PC-3 (cell line): Measurements from ENCODE around the gene AGBL1. TPM values are rescaled to one million over a fixed set of nuclear protein-coding genes. Genes with fewer than 3 reads are reported as not detected.

Source experiments
- ATAC-seq: fragments of 200-7000 bp; cut with Tn5 transposase; 2 replicates; pipeline ENCODE4 v1.9.1; 2020; ENCODE audit warnings: mild to moderate bottlenecking, moderate library complexity
- BruUV-seq: library from RNA; stranded (reverse); fragments of 400-500 nt; replicated peaks from 2 replicates; lab custom pipeline; 2021; lab: Mats Ljungman, UMichigan
- CTCF ChIA-PET: fragments of 300-600 bp; sonication (Branson Sonifier 250); formaldehyde crosslinking; loops from one replicate; lab custom pipeline; 2022; ENCODE audit warnings: antibody characterized with exemption; lab: Charles Lee
- POLR2A ChIA-PET: fragments of 300-600 bp; sonication (Branson Sonifier 250); formaldehyde crosslinking; loops from one replicate; lab custom pipeline; 2022; ENCODE audit warnings: antibody characterized with exemption; ENCODE audit not compliant: unreplicated experiment; lab: Charles Lee
- DNase-seq: peaks from one replicate; pipeline ENCODE4 v3.0.0-alpha.2; 2015
- H2AFZ ChIP-seq: fragments of 300-600 bp; sonication (generic); 2 replicates; pipeline ENCODE4 v1.6.0; 2016; ENCODE audit warnings: antibody characterized with exemption, low read length
- H3F3A ChIP-seq: fragments of 300-600 bp; sonication (generic); one replicate; pipeline ENCODE4 v1.6.0; 2017; ENCODE audit warnings: antibody characterized with exemption, low read length, control low read depth, mild to moderate bottlenecking; ENCODE audit not compliant: unreplicated experiment
- H3K27ac ChIP-seq: fragments of 300-600 bp; sonication (generic); 2 replicates; pipeline ENCODE4 v1.5.1; 2016; ENCODE audit warnings: mild to moderate bottlenecking, low read length
- H3K27me3 ChIP-seq: fragments of 300-600 bp; sonication (generic); 2 replicates; pipeline ENCODE4 v1.6.1; 2016; ENCODE audit warnings: low read length, mixed read lengths
- H3K36me3 ChIP-seq: fragments of 300-600 bp; sonication (generic); 2 replicates; pipeline ENCODE4 v1.6.1; 2016; ENCODE audit warnings: low read depth, mixed run types, low read length, mixed read lengths
- H3K4me1 ChIP-seq: fragments of 300-600 bp; sonication (generic); 2 replicates; pipeline ENCODE4 v1.5.1; 2016; ENCODE audit warnings: low read length; ENCODE audit not compliant: insufficient read depth
- H3K4me2 ChIP-seq: fragments of 300-600 bp; sonication (generic); 2 replicates; pipeline ENCODE4 v1.6.0; 2016; ENCODE audit warnings: low read length
- H3K4me3 ChIP-seq: fragments of 300-600 bp; sonication (generic); 2 replicates; pipeline ENCODE4 v1.5.1; 2016; ENCODE audit warnings: mild to moderate bottlenecking, low read length, mixed read lengths
- H3K79me2 ChIP-seq: fragments of 300-600 bp; sonication (generic); 2 replicates; pipeline ENCODE4 v1.6.1; 2017; ENCODE audit warnings: low read length, mixed read lengths
- H3K9ac ChIP-seq: fragments of 300-600 bp; sonication (generic); 2 replicates; pipeline ENCODE4 v1.6.0; 2016; ENCODE audit warnings: mild to moderate bottlenecking, low read length
- H3K9me2 ChIP-seq: fragments of 300-600 bp; sonication (generic); replicated peaks from 2 replicates; pipeline ENCODE4 v1.6.1; 2016; ENCODE audit warnings: mixed run types, low read length, mixed read lengths
- H3K9me3 ChIP-seq: fragments of 300-600 bp; sonication (generic); 2 replicates; pipeline ENCODE4 v1.6.1; 2016; ENCODE audit warnings: low read length, mixed read lengths
- H4K20me1 ChIP-seq: fragments of 300-600 bp; sonication (generic); 2 replicates; pipeline ENCODE4 v1.6.1; 2016; ENCODE audit warnings: low read length, mixed read lengths
- CTCF ChIP-seq: fragments of 300-600 bp; sonication (generic); conservative IDR thresholded peaks from 2 replicates; pipeline ENCODE4 v1.5.1; 2017; ENCODE audit warnings: antibody characterized with exemption, low read depth, mild to moderate bottlenecking, low read length
- EZH2 ChIP-seq: fragments of 300-600 bp; sonication (generic); IDR thresholded peaks from one replicate; pipeline ENCODE4 v1.6.1; 2017; ENCODE audit warnings: antibody characterized with exemption, mild to moderate bottlenecking, low read length; ENCODE audit not compliant: unreplicated experiment
- EZH2phosphoT487 ChIP-seq: fragments of 300-600 bp; sonication (generic); IDR thresholded peaks from 2 replicates; pipeline ENCODE4 v1.6.1; 2018; ENCODE audit warnings: mild to moderate bottlenecking, antibody characterized with exemption, low read length, borderline replicate concordance
- intact Hi-C: fragments of 100-400 bp; cut with micrococcal nuclease; formaldehyde crosslinking; loops from 2 replicates; pipeline ENCODE4 v1.9.0; 2023
- total RNA-seq: library from RNA; depleted of rRNA; stranded (reverse); fragments of >200 nt; gene quantifications from 2 replicates; pipeline ENCODE4 v1.2.3, GENCODE V29; 2014

Gene AGBL1
- total RNA-seq, 1 experiment from 2014 or later = not detected

- ATAC-seq = no peak
- POLR2A ChIA-PET = no interaction called here
- Histone ChIP-seq H3K4me3 (no peak overlapping the region), H3K4me1 (no peaks in the 10 kb centered on the region), H4K20me1 (no peaks in the 10 kb centered on the region), H3K9me2 (no peaks in the 10 kb centered on the region), H3K9me3 (no peaks in the 10 kb centered on the region), H3F3A (no peaks in the 10 kb centered on the region), H3K27ac (no peak overlapping the region), H3K4me2 (no peak overlapping the region), H2AFZ (no peak overlapping the region), H3K36me3 (no peaks in the 10 kb centered on the region), H3K9ac (no peak overlapping the region), H3K27me3 (no peaks in the 10 kb centered on the region), H3K79me2 (no peaks in the 10 kb centered on the region)
- DNase-seq = no peak
- no TSS peak for BruUV-seq
- TF ChIP-seq EZH2 (no peak), CTCF (no peak), EZH2phosphoT487 (no peak)
- CTCF ChIA-PET = no interaction called here
- intact Hi-C loops = loop anchor here (2.0 kb wide), 1 partner anchor 117 kb away; no protein-coding TSS in a partner anchor
Measured at GRCh38 chr15:86741917-86742316, 662.2 kb downstream of the AGBL1 start.

- ATAC-seq = no peak
- CTCF ChIA-PET = no interaction called here
- BruUV-seq = no TSS peak
- Histone ChIP-seq H3K27ac (no peak overlapping the region), H3F3A (no peaks in the 10 kb centered on the region), H3K9ac (no peak overlapping the region), H3K4me2 (no peak overlapping the region), H3K27me3 (no peaks in the 10 kb centered on the region), H3K36me3 (no peaks in the 10 kb centered on the region), H3K9me2 (no peaks in the 10 kb centered on the region), H3K9me3 (no peaks in the 10 kb centered on the region), H4K20me1 (no peaks in the 10 kb centered on the region), H2AFZ (no peak overlapping the region), H3K4me3 (no peak overlapping the region), H3K79me2 (no peaks in the 10 kb centered on the region), H3K4me1 (no peaks in the 10 kb centered on the region)
- intact Hi-C loops = loop anchor here (2.0 kb wide), 1 partner anchor 119 kb away; no protein-coding TSS in a partner anchor
- no peak for TF ChIP-seq EZH2
- no peak for TF ChIP-seq EZH2phosphoT487
- TF ChIP-seq CTCF = peak; percentile 69
- peak; percentile 63 for DNase-seq
- POLR2A ChIA-PET = no interaction called here
Measured at GRCh38 chr15:86743283-86743903, 663.7 kb downstream of the AGBL1 start.

- H3K27ac ChIP-seq = no peak overlapping the region
- intact Hi-C loops = no loop called here
- no TSS peak for BruUV-seq
- H3F3A ChIP-seq = no peaks in the 10 kb centered on the region
- no peaks in the 10 kb centered on the region for H3K9me2 ChIP-seq
- H3K4me2 ChIP-seq = no peak overlapping the region
- no peak overlapping the region for H3K9ac ChIP-seq
- no peak overlapping the region for H2AFZ ChIP-seq
- DNase-seq (no peak), ATAC-seq (no peak)
- CTCF ChIA-PET = no interaction called here
- H3K4me1 ChIP-seq = no peaks in the 10 kb centered on the region
- H4K20me1 ChIP-seq = no peaks in the 10 kb centered on the region
- no peaks in the 10 kb centered on the region for H3K79me2 ChIP-seq
- H3K4me3 ChIP-seq = no peak overlapping the region
- TF ChIP-seq EZH2phosphoT487 (no peak), EZH2 (no peak), CTCF (no peak)
- no peaks in the 10 kb centered on the region for H3K36me3 ChIP-seq
- H3K27me3 ChIP-seq = no peaks in the 10 kb centered on the region
- POLR2A ChIA-PET = no interaction called here
- no peaks in the 10 kb centered on the region for H3K9me3 ChIP-seq
Measured at GRCh38 chr15:86744198-86744780, 664.6 kb downstream of the AGBL1 start.
